ENCODE data around the gene RAPGEF2. TPM values are rescaled to one million over a fixed set of nuclear protein-coding genes. Genes with fewer than 3 reads are reported as not detected.

Gene RAPGEF2
- total RNA-seq, 1 experiment from 2014 or later, result 37.1 TPM

- no peak for DNase-seq
- H3K27ac Mint-ChIP-seq, result no peak overlapping the region
- no peak overlapping the region for H3K14ac ChIP-seq (ENCODE audit: insufficient read depth, low read length)
Observed at GRCh38 chr4:159185591-159186023, 82.7 kb downstream of the RAPGEF2 start.

More at GRCh38 chr4:159185591-159186023, 82.7 kb downstream of the RAPGEF2 start:
- no peaks in the 10 kb centered on the region for H3K27me3 Mint-ChIP-seq (ENCODE audit: low read depth)
- Histone ChIP-seq H4K8ac (replicated peaks; ENCODE audit: insufficient read length, low read depth, low read length) (no peak overlapping the region), H4K5ac (ENCODE audit: insufficient read length, low read depth, low read length) (no peak overlapping the region), H3K4ac (ENCODE audit: low read depth, low read length) (no peak overlapping the region), H2BK120ac (ENCODE audit: low read depth, low read length, poor library complexity, severe bottlenecking) (no peak overlapping the region), H3K23me2 (ENCODE audit: insufficient read length, low read depth, low read length, poor library complexity, severe bottlenecking) (no peaks in the 10 kb centered on the region), H3K4me1 (ENCODE audit: insufficient read depth, low read length) (no peaks in the 10 kb centered on the region), H3K79me1 (ENCODE audit: insufficient read depth, low read depth, low read length, poor library complexity, severe bottlenecking) (no peaks in the 10 kb centered on the region), H2BK20ac (ENCODE audit: low read depth, low read length, poor library complexity, severe bottlenecking) (no peak overlapping the region), H3K9me3 (ENCODE audit: control insufficient read depth, low read depth, low read length) (no peaks in the 10 kb centered on the region), H4K91ac (ENCODE audit: insufficient read length, low read depth, low read length) (no peak overlapping the region), H3K79me2 (ENCODE audit: insufficient read depth, low read length) (0 out of 2 replicates have a peak, but pooled peaks cover 1% of the 10 kb centered on the region), H2AFZ (ENCODE audit: low read length) (no peak overlapping the region), H3T11ph (ENCODE audit: low read length) (no peak overlapping the region), H3K23ac (ENCODE audit: insufficient read length, low read depth, low read length) (no peak overlapping the region), H3K27ac (ENCODE audit: insufficient read length, low read depth, low read length) (no peak overlapping the region), H3K18ac (ENCODE audit: insufficient read length, low read depth, low read length) (no peak overlapping the region), H3K56ac (ENCODE audit: insufficient read length, low read depth, low read length) (no peak overlapping the region), H3K9ac (ENCODE audit: extremely low read depth, insufficient read length, low read length) (no peak overlapping the region), H2BK12ac (ENCODE audit: insufficient read length, low read depth, low read length) (no peak overlapping the region), H2BK15ac (ENCODE audit: low read depth, low read length) (no peak overlapping the region), H4K20me1 (ENCODE audit: control insufficient read depth, insufficient read depth, insufficient read length) (no peaks in the 10 kb centered on the region), H3K27me3 (ENCODE audit: insufficient read depth, low read length) (no peaks in the 10 kb centered on the region), H2BK5ac (ENCODE audit: insufficient read length, low read length) (no peak overlapping the region), H2AK5ac (ENCODE audit: insufficient read length, low read length) (no peak overlapping the region), H3K4me2 (ENCODE audit: insufficient read depth, insufficient read length, low read length) (no peak overlapping the region)
- H3K4me1 Mint-ChIP-seq, result 0 out of 4 replicates have a peak, but pooled peaks cover 0 to 3% of the 10 kb centered on the region in 2 experiments
- TF ChIP-seq CTCF (conservative IDR thresholded peaks at IDR 0.05), result no peak
- no peak overlapping the region for H3K4me3 Mint-ChIP-seq
- H3K9me3 Mint-ChIP-seq, result no peaks in the 10 kb centered on the region; a peak in 2 of 5 replicates
- WGBS (ENCODE audit: extremely low coverage, insufficient read length, low lambda C conversion rate), result no CpG with 5 or more reads among the region's 1 CpG
- H3K36me3 Mint-ChIP-seq (ENCODE audit: insufficient read depth in 1 of 3, low read depth in 3 of 3), result peaks cover 0 to 3% (median 0%) of the 10 kb centered on the region in 3 experiments; a peak in 3 of 7 replicates
